H4 (cell line): ENCODE results near the gene GCNT1. TPM values are rescaled to one million over a fixed set of nuclear protein-coding genes. Genes with fewer than 3 reads are reported as not detected.

ENCODE experiments used
- DNase-seq: peaks from one replicate; pipeline ENCODE4 v3.0.0-alpha.2; 2015; ENCODE audit warnings: low spot score
- total RNA-seq: library from RNA; depleted of rRNA; stranded (reverse); fragments of >200 nt; shearing (Covaris generic); gene quantifications from 2 replicates; pipeline ENCODE4 v1.2.3, GENCODE V29; 2014; rRNA removed

GCNT1 gene
- total RNA-seq, 1 experiment from 2014 or later: 5.0 TPM

- no peak for DNase-seq
Observed at GRCh38 chr9:76534026-76534425, 75.0 kb downstream of the GCNT1 start.

GRCh38 chr9:76537150-76537646 is 78.2 kb downstream of the GCNT1 start:
- no peak for DNase-seq

GRCh38 chr9:76539180-76539579 is 80.2 kb downstream of the GCNT1 start:
- DNase-seq: no peak

- DNase-seq: peak; percentile 44
Observed at GRCh38 chr9:76542360-76542759, 83.4 kb downstream of the GCNT1 start.

- no peak for DNase-seq
Observed at GRCh38 chr9:76545191-76545590, 86.2 kb downstream of the GCNT1 start.

- no peak for DNase-seq
Observed at GRCh38 chr9:76552181-76552580, 93.2 kb downstream of the GCNT1 start.

- DNase-seq: no peak
Observed at GRCh38 chr9:76552751-76553455, 93.9 kb downstream of the GCNT1 start.

GRCh38 chr9:76553680-76554079 is 94.7 kb downstream of the GCNT1 start:
- no peak for DNase-seq

Other genes with a start within 250 kb of the GCNT1 start
- 27.3 and 30.5 TPM in 2 replicates for gene RFK, start 64.8 kb upstream of the GCNT1 start, total RNA-seq